Lower lobe of right lung (tissue), 2 donors: Measurements from ENCODE around the gene ALDH1B1. TPM values are rescaled to one million over a fixed set of nuclear protein-coding genes. Genes with fewer than 3 reads are reported as not detected.

ENCODE experiments used
- ATAC-seq, 2 donors: fragments of 200-7000 bp; cut with Tn5 transposase; one replicate each; pipeline ENCODE4 v1.9.1; 2020 to 2022; ENCODE audit warnings: mild to moderate bottlenecking in 2 of 2, moderate library complexity in 2 of 2
- DNase-seq: peaks from one replicate; pipeline ENCODE4 v3.0.0-alpha.2; 2020
- H3K27ac ChIP-seq: fragments of 200-600 bp; one replicate; pipeline ENCODE4 v1.8.0; 2022
- H3K27me3 ChIP-seq: fragments of 200-600 bp; one replicate; pipeline ENCODE4 v1.8.0; 2022; ENCODE audit warnings: low read depth
- H3K36me3 ChIP-seq: fragments of 200-600 bp; one replicate; pipeline ENCODE4 v1.8.0; 2022; ENCODE audit warnings: mild to moderate bottlenecking
- H3K4me1 ChIP-seq: fragments of 200-600 bp; one replicate; pipeline ENCODE4 v1.8.0; 2022
- H3K4me3 ChIP-seq: fragments of 200-600 bp; one replicate; pipeline ENCODE4 v1.8.0; 2022; ENCODE audit warnings: mild to moderate bottlenecking
- H3K9me3 ChIP-seq: fragments of 200-600 bp; one replicate; pipeline ENCODE4 v1.8.0; 2022
- intact Hi-C: fragments of 100-400 bp; cut with DNase I; formaldehyde crosslinking; loops from one replicate; pipeline ENCODE4 v1.11.0; 2022
- total RNA-seq: library from RNA; stranded (reverse); fragmentation: NEBNext Ultra II Directional; extraction: Animal tissue kit (Norgen Biotek cat#: 25700); gene quantifications from one replicate; pipeline ENCODE4 v1.2.1, GENCODE V29; 2021
- TF ChIP-seq, protein P1 (sequence below): fragments of 200-600 bp; IDR thresholded peaks from one replicate; pipeline ENCODE4 v1.8.0; 2022; ENCODE audit warnings: antibody characterized with exemption, mild to moderate bottlenecking
- donor health status: DM: no; HTN: yes; CAD: no; lungs with severe emphysema.

ALDH1B1 gene
- total RNA-seq, 1 donor from 2014 or later: 10.8 TPM

DNA sequence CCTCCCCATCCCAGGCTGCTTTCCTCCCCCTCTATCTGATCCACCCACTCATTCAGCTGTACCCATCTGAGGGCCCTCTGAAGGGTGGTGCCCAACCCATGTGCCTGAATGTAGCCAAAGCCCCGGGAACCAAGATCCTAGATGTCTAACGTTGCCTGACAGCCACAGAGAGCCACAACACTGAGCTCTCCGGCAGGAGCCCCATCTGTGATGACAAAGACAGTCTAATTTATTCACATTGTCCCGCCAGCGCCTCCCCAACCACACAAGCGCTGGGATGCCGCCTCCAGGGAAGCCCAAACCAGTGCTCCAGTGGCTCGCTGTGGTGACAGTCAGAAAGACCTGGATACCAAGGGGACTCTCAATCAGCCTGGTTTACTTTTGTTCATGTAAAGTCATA is 23.4 kb downstream of the ALDH1B1 start:
- H3K27me3 ChIP-seq: peaks cover 2% of the 10 kb centered on the region
- no peaks in the 10 kb centered on the region for H3K36me3 ChIP-seq
- no peak overlapping the region for H3K27ac ChIP-seq
- intact Hi-C loops: no loop called here
- no peaks in the 10 kb centered on the region for H3K4me1 ChIP-seq
- no peak overlapping the region for H3K4me3 ChIP-seq
- ATAC-seq (no peak), DNase-seq (no peak)
- no peaks in the 10 kb centered on the region for H3K9me3 ChIP-seq
- TF ChIP-seq, protein P1, sequence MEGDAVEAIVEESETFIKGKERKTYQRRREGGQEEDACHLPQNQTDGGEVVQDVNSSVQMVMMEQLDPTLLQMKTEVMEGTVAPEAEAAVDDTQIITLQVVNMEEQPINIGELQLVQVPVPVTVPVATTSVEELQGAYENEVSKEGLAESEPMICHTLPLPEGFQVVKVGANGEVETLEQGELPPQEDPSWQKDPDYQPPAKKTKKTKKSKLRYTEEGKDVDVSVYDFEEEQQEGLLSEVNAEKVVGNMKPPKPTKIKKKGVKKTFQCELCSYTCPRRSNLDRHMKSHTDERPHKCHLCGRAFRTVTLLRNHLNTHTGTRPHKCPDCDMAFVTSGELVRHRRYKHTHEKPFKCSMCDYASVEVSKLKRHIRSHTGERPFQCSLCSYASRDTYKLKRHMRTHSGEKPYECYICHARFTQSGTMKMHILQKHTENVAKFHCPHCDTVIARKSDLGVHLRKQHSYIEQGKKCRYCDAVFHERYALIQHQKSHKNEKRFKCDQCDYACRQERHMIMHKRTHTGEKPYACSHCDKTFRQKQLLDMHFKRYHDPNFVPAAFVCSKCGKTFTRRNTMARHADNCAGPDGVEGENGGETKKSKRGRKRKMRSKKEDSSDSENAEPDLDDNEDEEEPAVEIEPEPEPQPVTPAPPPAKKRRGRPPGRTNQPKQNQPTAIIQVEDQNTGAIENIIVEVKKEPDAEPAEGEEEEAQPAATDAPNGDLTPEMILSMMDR: no peak

- no peak overlapping the region for H3K27ac ChIP-seq
- H3K27me3 ChIP-seq: peaks cover 8% of the 10 kb centered on the region
- TF ChIP-seq, protein P1: no peak
- no peaks in the 10 kb centered on the region for H3K4me1 ChIP-seq
- no peak for DNase-seq
- intact Hi-C loops: no loop called here
- H3K36me3 ChIP-seq: no peaks in the 10 kb centered on the region
- ATAC-seq: no peak
- no peak overlapping the region for H3K4me3 ChIP-seq
- no peaks in the 10 kb centered on the region for H3K9me3 ChIP-seq
These were observed 24.0 kb downstream of the ALDH1B1 start for GRCh38 chr9:38416461-38416860.

GRCh38 chr9:38417003-38417945 is 24.8 kb downstream of the ALDH1B1 start:
- DNase-seq: no peak
- Histone ChIP-seq H3K27me3 (peaks cover 14% of the 10 kb centered on the region), H3K9me3 (no peaks in the 10 kb centered on the region), H3K4me1 (no peaks in the 10 kb centered on the region), H3K4me3 (no peak overlapping the region), H3K27ac (no peak overlapping the region), H3K36me3 (no peaks in the 10 kb centered on the region)
- intact Hi-C loops: no loop called here
- TF ChIP-seq, protein P1: peak; percentile 48
- ATAC-seq: peak; percentile 37 to 48

DNA sequence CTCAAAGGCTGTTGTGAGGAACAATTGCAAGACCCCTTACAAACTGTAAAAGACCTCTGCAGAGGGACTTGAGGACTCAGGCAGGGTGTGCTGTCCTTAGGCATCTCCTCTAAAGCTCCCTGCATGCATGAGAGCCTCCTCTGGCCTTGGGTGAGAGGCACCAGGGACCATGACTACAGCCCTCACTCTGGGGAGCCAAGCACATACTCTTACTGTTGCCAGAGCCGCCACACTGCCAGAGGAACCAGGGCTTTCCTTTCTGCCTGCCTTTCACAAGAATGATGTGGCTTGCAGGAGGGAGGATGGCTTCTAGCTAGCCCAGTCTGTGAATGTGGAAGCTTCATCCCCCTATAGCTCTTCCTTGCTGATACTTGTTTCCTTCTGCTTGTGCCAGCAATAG is 25.9 kb downstream of the ALDH1B1 start:
- H3K36me3 ChIP-seq: no peaks in the 10 kb centered on the region

GRCh38 chr9:38419181-38419580 is 26.7 kb downstream of the ALDH1B1 start:
- Histone ChIP-seq H3K27me3 (peaks cover 23% of the 10 kb centered on the region), H3K4me3 (no peak overlapping the region), H3K36me3 (no peaks in the 10 kb centered on the region), H3K4me1 (no peaks in the 10 kb centered on the region), H3K27ac (no peak overlapping the region), H3K9me3 (no peaks in the 10 kb centered on the region)
- ATAC-seq (no peak), DNase-seq (no peak)
- TF ChIP-seq, protein P1: no peak
- intact Hi-C loops: no loop called here

More for the DNA sequence above, 25.9 kb downstream of the ALDH1B1 start:
- Histone ChIP-seq H3K4me1 (no peaks in the 10 kb centered on the region), H3K9me3 (no peaks in the 10 kb centered on the region), H3K27me3 (peaks cover 18% of the 10 kb centered on the region), H3K27ac (no peak overlapping the region), H3K4me3 (no peak overlapping the region)
- intact Hi-C loops: no loop called here
- ATAC-seq (no peak), DNase-seq (no peak)
- TF ChIP-seq, protein P1: no peak
